ENCODE measurements around the gene AATF. TPM values are rescaled to one million over a fixed set of nuclear protein-coding genes. Genes with fewer than 3 reads are reported as not detected.

AATF gene
- total RNA-seq, 1 donor from 2014 or later: 28.9 TPM

DNA sequence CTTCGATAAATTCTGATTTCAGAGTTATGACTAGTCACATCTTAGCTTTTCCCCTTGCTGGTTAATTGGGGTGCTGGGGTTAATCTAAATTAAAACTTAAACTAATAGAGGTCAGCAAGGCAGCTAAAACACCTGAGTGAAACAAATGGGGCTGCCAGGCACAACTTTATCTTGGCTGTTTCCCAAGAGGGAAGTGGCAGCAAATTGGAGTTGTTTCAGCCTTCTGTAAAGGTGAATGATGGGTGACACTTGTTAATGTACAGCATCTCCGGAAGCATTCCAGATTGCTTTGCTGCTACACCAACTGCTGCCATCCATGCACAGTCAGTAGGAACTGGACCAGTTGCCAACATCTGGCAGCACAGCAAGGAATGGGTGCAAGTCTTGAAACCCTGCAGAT is 43.9 kb downstream of the AATF start:
- Mint-ChIP-seq H3K27me3 (ENCODE audit: insufficient read depth, low read depth) (no peaks in the 10 kb centered on the region), H3K4me1 (no peaks in the 10 kb centered on the region), H3K36me3 (peaks cover 31% of the 10 kb centered on the region), H3K9me3 (peaks cover 1% of the 10 kb centered on the region), H3K27ac (no peak overlapping the region), H3K4me3 (no peak overlapping the region)
- Histone ChIP-seq H3K36me3 (peaks cover 9% of the 10 kb centered on the region), H3K79me2 (ENCODE audit: low read depth) (no peaks in the 10 kb centered on the region), H3K9me3 (ENCODE audit: low read depth) (no peaks in the 10 kb centered on the region), H3K4me1 (no peaks in the 10 kb centered on the region), H3K27ac (no peak overlapping the region), H2AFZ (replicated peaks) (no peak overlapping the region), H3K27me3 (no peaks in the 10 kb centered on the region), H4K20me1 (ENCODE audit: low read depth) (no peaks in the 10 kb centered on the region), H3K9ac (no peak overlapping the region), H3K4me3 (no peak overlapping the region), H3F3A (ENCODE audit: low read depth) (no peaks in the 10 kb centered on the region), H3K4me2 (no peak overlapping the region)
- TF ChIP-seq EZH2 (IDR thresholded peaks at IDR 0.05) (no peak), EZH2phosphoT487 (IDR thresholded peaks at IDR 0.05) (no peak)
- TF ChIP-seq, protein P1, sequence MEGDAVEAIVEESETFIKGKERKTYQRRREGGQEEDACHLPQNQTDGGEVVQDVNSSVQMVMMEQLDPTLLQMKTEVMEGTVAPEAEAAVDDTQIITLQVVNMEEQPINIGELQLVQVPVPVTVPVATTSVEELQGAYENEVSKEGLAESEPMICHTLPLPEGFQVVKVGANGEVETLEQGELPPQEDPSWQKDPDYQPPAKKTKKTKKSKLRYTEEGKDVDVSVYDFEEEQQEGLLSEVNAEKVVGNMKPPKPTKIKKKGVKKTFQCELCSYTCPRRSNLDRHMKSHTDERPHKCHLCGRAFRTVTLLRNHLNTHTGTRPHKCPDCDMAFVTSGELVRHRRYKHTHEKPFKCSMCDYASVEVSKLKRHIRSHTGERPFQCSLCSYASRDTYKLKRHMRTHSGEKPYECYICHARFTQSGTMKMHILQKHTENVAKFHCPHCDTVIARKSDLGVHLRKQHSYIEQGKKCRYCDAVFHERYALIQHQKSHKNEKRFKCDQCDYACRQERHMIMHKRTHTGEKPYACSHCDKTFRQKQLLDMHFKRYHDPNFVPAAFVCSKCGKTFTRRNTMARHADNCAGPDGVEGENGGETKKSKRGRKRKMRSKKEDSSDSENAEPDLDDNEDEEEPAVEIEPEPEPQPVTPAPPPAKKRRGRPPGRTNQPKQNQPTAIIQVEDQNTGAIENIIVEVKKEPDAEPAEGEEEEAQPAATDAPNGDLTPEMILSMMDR (IDR thresholded peaks at IDR 0.05): no peak
- no peak for DNase-seq (ENCODE audit: low spot score)

DNA sequence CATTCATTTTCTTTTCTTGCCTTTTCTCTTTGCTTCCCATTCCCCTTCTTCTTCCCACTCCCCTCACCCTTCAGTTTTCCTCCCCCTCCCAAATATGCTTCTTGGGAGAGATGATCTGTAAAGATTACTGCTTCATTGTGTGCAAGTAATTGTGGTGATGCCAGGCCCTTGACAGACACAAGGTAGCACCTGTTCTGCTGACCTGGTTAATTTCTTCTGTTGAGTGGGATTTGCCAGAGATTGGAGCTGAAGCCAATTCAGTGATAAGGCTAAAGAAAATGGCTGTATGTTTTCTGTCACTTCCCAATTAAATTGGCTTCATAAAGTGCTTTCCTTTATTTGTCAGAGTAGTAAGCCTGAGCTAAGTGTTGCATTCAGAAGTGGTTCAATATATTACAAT is 44.5 kb downstream of the AATF start:
- DNase-seq (ENCODE audit: low spot score): no peak
- TF ChIP-seq EZH2phosphoT487 (IDR thresholded peaks at IDR 0.05): no peak
- TF ChIP-seq, protein P1 (IDR thresholded peaks at IDR 0.05): no peak
- no peak for TF ChIP-seq EZH2 (IDR thresholded peaks at IDR 0.05)
- Histone ChIP-seq H3K27me3 (no peaks in the 10 kb centered on the region), H3F3A (ENCODE audit: low read depth) (no peaks in the 10 kb centered on the region), H3K4me3 (no peak overlapping the region), H3K9me3 (ENCODE audit: low read depth) (no peaks in the 10 kb centered on the region), H3K4me1 (no peaks in the 10 kb centered on the region), H3K9ac (no peak overlapping the region), H4K20me1 (ENCODE audit: low read depth) (no peaks in the 10 kb centered on the region), H3K36me3 (peaks cover 9% of the 10 kb centered on the region), H3K27ac (no peak overlapping the region), H2AFZ (replicated peaks) (no peak overlapping the region), H3K4me2 (no peak overlapping the region), H3K79me2 (ENCODE audit: low read depth) (no peaks in the 10 kb centered on the region)
- no peaks in the 10 kb centered on the region for H3K27me3 Mint-ChIP-seq (ENCODE audit: insufficient read depth, low read depth)
- H3K4me3 Mint-ChIP-seq: no peak overlapping the region
- H3K27ac Mint-ChIP-seq: no peak overlapping the region
- no peaks in the 10 kb centered on the region for H3K4me1 Mint-ChIP-seq
- peaks cover 34% of the 10 kb centered on the region for H3K36me3 Mint-ChIP-seq
- H3K9me3 Mint-ChIP-seq: peaks cover 3% of the 10 kb centered on the region

DNA sequence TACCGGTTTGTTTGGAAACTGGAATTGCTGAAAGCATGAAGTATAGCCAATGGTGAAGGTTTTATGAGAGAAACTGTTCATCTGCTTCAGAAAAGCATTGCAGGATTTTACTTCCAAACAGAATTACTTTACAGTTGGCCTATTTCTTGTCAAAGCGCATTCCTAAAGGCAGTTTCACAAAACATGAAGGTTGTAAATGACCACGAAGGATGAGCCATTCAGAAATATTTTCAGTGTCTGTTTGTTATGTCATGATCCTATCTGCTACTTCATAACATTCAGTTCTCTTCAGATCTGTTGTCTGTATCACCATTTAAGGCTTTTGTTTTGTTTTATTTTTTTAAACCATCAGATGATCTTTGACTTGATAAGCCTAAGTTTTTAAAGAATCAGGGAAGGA is 45.7 kb downstream of the AATF start:
- Histone ChIP-seq H3K9ac (no peak overlapping the region), H2AFZ (replicated peaks) (no peak overlapping the region), H3K36me3 (peaks cover 9% of the 10 kb centered on the region), H3F3A (ENCODE audit: low read depth) (no peaks in the 10 kb centered on the region), H3K9me3 (ENCODE audit: low read depth) (no peaks in the 10 kb centered on the region), H3K4me1 (no peaks in the 10 kb centered on the region), H3K27ac (no peak overlapping the region), H3K4me2 (no peak overlapping the region), H3K27me3 (no peaks in the 10 kb centered on the region), H3K4me3 (no peak overlapping the region), H4K20me1 (ENCODE audit: low read depth) (no peaks in the 10 kb centered on the region), H3K79me2 (ENCODE audit: low read depth) (no peaks in the 10 kb centered on the region)
- DNase-seq (ENCODE audit: low spot score): no peak
- H3K27me3 Mint-ChIP-seq (ENCODE audit: insufficient read depth, low read depth): no peaks in the 10 kb centered on the region
- peaks cover 33% of the 10 kb centered on the region for H3K36me3 Mint-ChIP-seq
- no peak overlapping the region for H3K4me3 Mint-ChIP-seq
- no peaks in the 10 kb centered on the region for H3K4me1 Mint-ChIP-seq
- H3K9me3 Mint-ChIP-seq: peaks cover 3% of the 10 kb centered on the region
- H3K27ac Mint-ChIP-seq: no peak overlapping the region
- TF ChIP-seq, protein P1 (IDR thresholded peaks at IDR 0.05): no peak
- TF ChIP-seq EZH2 (IDR thresholded peaks at IDR 0.05) (no peak), EZH2phosphoT487 (IDR thresholded peaks at IDR 0.05) (no peak)
